ENCODE results near the gene PDE11A.
"Not testable (repeated sequence)": the region's sequence is repeated elsewhere in the genome, so short reads cannot be mapped to it uniquely, and the experiment has no call there.

Gene PDE11A

GRCh38 chr2:178074123-178075005, 1.8 kb upstream of the PDE11A start:
- DNase-seq (ENCODE audit: low read depth) = no peak

GRCh38 chr2:178072000-178072382, 586 bp downstream of the PDE11A start:
- DNase-seq (ENCODE audit: low read depth) = no peak

- no peak for DNase-seq (ENCODE audit: low read depth)
Observed at GRCh38 chr2:178070824-178071223, 1.8 kb downstream of the PDE11A start.

- no peak for DNase-seq (ENCODE audit: low read depth)
Observed at GRCh38 chr2:178069551-178069950, 3.0 kb downstream of the PDE11A start.

- no peak for DNase-seq (ENCODE audit: low read depth)
Observed at GRCh38 chr2:178068823-178069454, 3.6 kb downstream of the PDE11A start.

- DNase-seq (ENCODE audit: low read depth) = no peak
Observed at GRCh38 chr2:178066890-178067669, 5.5 kb downstream of the PDE11A start.

GRCh38 chr2:178066324-178066723, 6.3 kb downstream of the PDE11A start:
- DNase-seq (ENCODE audit: low read depth) = no peak

GRCh38 chr2:178059681-178060080, 12.9 kb downstream of the PDE11A start:
- no peak for DNase-seq (ENCODE audit: low read depth)

- no peak for DNase-seq (ENCODE audit: low read depth)
Observed at GRCh38 chr2:178059111-178059510, 13.5 kb downstream of the PDE11A start.

- no peak for DNase-seq (ENCODE audit: low read depth)
Observed at GRCh38 chr2:178057179-178057680, 15.3 kb downstream of the PDE11A start.

- DNase-seq (ENCODE audit: low read depth) = no peak
Observed at GRCh38 chr2:178056345-178056744, 16.2 kb downstream of the PDE11A start.

GRCh38 chr2:178051257-178051656, 21.3 kb downstream of the PDE11A start:
- DNase-seq (ENCODE audit: low read depth) = not testable (repeated sequence)

- no peak for DNase-seq (ENCODE audit: low read depth)
Observed at GRCh38 chr2:178047391-178047790, 25.2 kb downstream of the PDE11A start.

GRCh38 chr2:178044836-178045235, 27.7 kb downstream of the PDE11A start:
- DNase-seq (ENCODE audit: low read depth) = no peak

GRCh38 chr2:178043266-178043665, 29.3 kb downstream of the PDE11A start:
- DNase-seq (ENCODE audit: low read depth) = no peak

GRCh38 chr2:178033583-178033982, 39.0 kb downstream of the PDE11A start:
- DNase-seq (ENCODE audit: low read depth) = not testable (repeated sequence)

- no peak for DNase-seq (ENCODE audit: low read depth)
Observed at GRCh38 chr2:178029342-178029741, 43.2 kb downstream of the PDE11A start.

GRCh38 chr2:178025551-178026185, 46.9 kb downstream of the PDE11A start:
- no peak for DNase-seq (ENCODE audit: low read depth)

- no peak for DNase-seq (ENCODE audit: low read depth)
Observed at GRCh38 chr2:178018141-178018540, 54.4 kb downstream of the PDE11A start.

GRCh38 chr2:178016612-178017011, 56.0 kb downstream of the PDE11A start:
- DNase-seq (ENCODE audit: low read depth) = no peak

GRCh38 chr2:178012639-178013038, 59.9 kb downstream of the PDE11A start:
- no peak for DNase-seq (ENCODE audit: low read depth)

- no peak for DNase-seq (ENCODE audit: low read depth)
Observed at GRCh38 chr2:178009813-178010212, 62.8 kb downstream of the PDE11A start.
